Ishikawa (cell line): ENCODE data around the gene SMKR1.

Experiments used
- CEBPB ChIP-seq: IDR thresholded peaks from 2 replicates; pipeline ENCODE4 v1.6.1; 2012
- CREB1 ChIP-seq: IDR thresholded peaks from 2 replicates; pipeline ENCODE4 v1.6.1; 2012; ENCODE audit warnings: low read depth
- EP300 ChIP-seq: IDR thresholded peaks from 2 replicates; pipeline ENCODE4 v1.6.1; 2012; ENCODE audit warnings: borderline replicate concordance
- NFIC ChIP-seq: IDR thresholded peaks from 2 replicates; pipeline ENCODE4 v1.6.1; 2012
- RAD21 ChIP-seq: IDR thresholded peaks from 2 replicates; pipeline ENCODE4 v1.6.1; 2012; ENCODE audit warnings: low read depth
- YY1 ChIP-seq: IDR thresholded peaks from 2 replicates; pipeline ENCODE4 v1.6.1; 2012; ENCODE audit warnings: low read depth
- TF ChIP-seq, protein P1 (sequence below): IDR thresholded peaks from 2 replicates; pipeline ENCODE4 v1.6.1; 2012; ENCODE audit warnings: low read depth, mild to moderate bottlenecking
- TF ChIP-seq, protein P2 (sequence below): IDR thresholded peaks from 2 replicates; pipeline ENCODE4 v1.6.1; 2012

DNA sequence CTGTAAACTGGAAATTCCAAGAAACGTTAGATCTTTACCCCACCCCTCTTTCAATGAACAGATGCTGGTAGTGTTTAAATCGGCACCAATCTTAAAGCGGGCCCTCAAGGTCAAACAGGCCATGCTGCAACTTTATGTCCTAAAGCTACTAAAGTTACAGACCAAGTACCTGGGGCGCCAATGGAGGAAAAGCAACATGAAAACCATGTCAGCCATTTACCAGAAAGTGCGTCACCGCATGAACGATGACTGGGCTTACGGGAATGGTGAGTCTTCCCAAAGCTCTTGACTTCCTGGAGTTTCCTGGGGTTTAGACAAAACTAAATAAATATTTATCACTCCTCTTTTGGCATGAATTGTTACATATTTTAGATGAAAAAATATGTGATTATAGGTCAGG, 19.6 kb upstream of the SMKR1 start:
- TF ChIP-seq CEBPB (no peak), YY1 (no peak), EP300 (no peak), NFIC (no peak), RAD21 (no peak), CREB1 (no peak)
- TF ChIP-seq, protein P1, sequence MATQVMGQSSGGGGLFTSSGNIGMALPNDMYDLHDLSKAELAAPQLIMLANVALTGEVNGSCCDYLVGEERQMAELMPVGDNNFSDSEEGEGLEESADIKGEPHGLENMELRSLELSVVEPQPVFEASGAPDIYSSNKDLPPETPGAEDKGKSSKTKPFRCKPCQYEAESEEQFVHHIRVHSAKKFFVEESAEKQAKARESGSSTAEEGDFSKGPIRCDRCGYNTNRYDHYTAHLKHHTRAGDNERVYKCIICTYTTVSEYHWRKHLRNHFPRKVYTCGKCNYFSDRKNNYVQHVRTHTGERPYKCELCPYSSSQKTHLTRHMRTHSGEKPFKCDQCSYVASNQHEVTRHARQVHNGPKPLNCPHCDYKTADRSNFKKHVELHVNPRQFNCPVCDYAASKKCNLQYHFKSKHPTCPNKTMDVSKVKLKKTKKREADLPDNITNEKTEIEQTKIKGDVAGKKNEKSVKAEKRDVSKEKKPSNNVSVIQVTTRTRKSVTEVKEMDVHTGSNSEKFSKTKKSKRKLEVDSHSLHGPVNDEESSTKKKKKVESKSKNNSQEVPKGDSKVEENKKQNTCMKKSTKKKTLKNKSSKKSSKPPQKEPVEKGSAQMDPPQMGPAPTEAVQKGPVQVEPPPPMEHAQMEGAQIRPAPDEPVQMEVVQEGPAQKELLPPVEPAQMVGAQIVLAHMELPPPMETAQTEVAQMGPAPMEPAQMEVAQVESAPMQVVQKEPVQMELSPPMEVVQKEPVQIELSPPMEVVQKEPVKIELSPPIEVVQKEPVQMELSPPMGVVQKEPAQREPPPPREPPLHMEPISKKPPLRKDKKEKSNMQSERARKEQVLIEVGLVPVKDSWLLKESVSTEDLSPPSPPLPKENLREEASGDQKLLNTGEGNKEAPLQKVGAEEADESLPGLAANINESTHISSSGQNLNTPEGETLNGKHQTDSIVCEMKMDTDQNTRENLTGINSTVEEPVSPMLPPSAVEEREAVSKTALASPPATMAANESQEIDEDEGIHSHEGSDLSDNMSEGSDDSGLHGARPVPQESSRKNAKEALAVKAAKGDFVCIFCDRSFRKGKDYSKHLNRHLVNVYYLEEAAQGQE: no peak
- TF ChIP-seq, protein P2, sequence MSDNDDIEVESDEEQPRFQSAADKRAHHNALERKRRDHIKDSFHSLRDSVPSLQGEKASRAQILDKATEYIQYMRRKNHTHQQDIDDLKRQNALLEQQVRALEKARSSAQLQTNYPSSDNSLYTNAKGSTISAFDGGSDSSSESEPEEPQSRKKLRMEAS: no peak
